GM18505 (cell line): ENCODE data around the gene L3MBTL4.
"Not testable (repeated sequence)": the region's sequence is repeated elsewhere in the genome, so short reads cannot be mapped to it uniquely, and the experiment has no call there.

Experiments used
- ATAC-seq: cut with Tn5 transposase; IDR thresholded peaks from one replicate; pipeline ENCODE4 v1.9.1; 2021; ENCODE audit not compliant: unreplicated experiment
- POLR2A ChIP-seq: IDR thresholded peaks from 4 replicates; pipeline ENCODE4 v1.6.1; 2011; ENCODE audit warnings: borderline replicate concordance; ENCODE audit not compliant: insufficient read depth, insufficient read length; ENCODE audit errors: extremely low read depth

L3MBTL4 gene

GRCh38 chr18:6289843-6290242 lies 124.9 kb downstream of the L3MBTL4 start:
- no peak for ATAC-seq
- no peak for TF ChIP-seq POLR2A

GRCh38 chr18:6286585-6286984 lies 128.1 kb downstream of the L3MBTL4 start:
- TF ChIP-seq POLR2A = no peak
- no peak for ATAC-seq

GRCh38 chr18:6284761-6285160 lies 129.9 kb downstream of the L3MBTL4 start:
- TF ChIP-seq POLR2A = no peak
- no peak for ATAC-seq

GRCh38 chr18:6284300-6284699 lies 130.4 kb downstream of the L3MBTL4 start:
- no peak for ATAC-seq
- no peak for TF ChIP-seq POLR2A

- no peak for ATAC-seq
These were observed 132.8 kb downstream of the L3MBTL4 start for GRCh38 chr18:6281874-6282273.

GRCh38 chr18:6280211-6280743 lies 134.4 kb downstream of the L3MBTL4 start:
- no peak for ATAC-seq
- no peak for TF ChIP-seq POLR2A

More at GRCh38 chr18:6281874-6282273, 132.8 kb downstream of the L3MBTL4 start:
- TF ChIP-seq POLR2A = no peak

- no peak for ATAC-seq
- no peak for TF ChIP-seq POLR2A
These were observed 135.4 kb downstream of the L3MBTL4 start for GRCh38 chr18:6279308-6279707.

GRCh38 chr18:6273423-6273822 lies 141.3 kb downstream of the L3MBTL4 start:
- no peak for TF ChIP-seq POLR2A
- no peak for ATAC-seq

- ATAC-seq = not testable (repeated sequence)
These were observed 142.6 kb downstream of the L3MBTL4 start for GRCh38 chr18:6272144-6272543.

- TF ChIP-seq POLR2A = no peak
- ATAC-seq = no peak
These were observed 143.1 kb downstream of the L3MBTL4 start for GRCh38 chr18:6271585-6271984.

GRCh38 chr18:6270771-6271216 lies 143.9 kb downstream of the L3MBTL4 start:
- no peak for TF ChIP-seq POLR2A
- peak; percentile 76 for ATAC-seq

- ATAC-seq = no peak
- no peak for TF ChIP-seq POLR2A
These were observed 144.9 kb downstream of the L3MBTL4 start for GRCh38 chr18:6269660-6270332.

- no peak for TF ChIP-seq POLR2A
- no peak for ATAC-seq
These were observed 148.5 kb downstream of the L3MBTL4 start for GRCh38 chr18:6266212-6266611.

GRCh38 chr18:6261938-6262337 lies 152.8 kb downstream of the L3MBTL4 start:
- no peak for ATAC-seq

GRCh38 chr18:6259324-6259723 lies 155.4 kb downstream of the L3MBTL4 start:
- not testable (repeated sequence) for ATAC-seq

More at GRCh38 chr18:6261938-6262337, 152.8 kb downstream of the L3MBTL4 start:
- no peak for TF ChIP-seq POLR2A
